AG04449 (cell line): ENCODE data around the gene ACTL8.

ENCODE experiments used
- CTCF ChIA-PET: fragments of 350-600 bp; formaldehyde crosslinking; extraction: SDS; loops from one replicate; lab custom pipeline; 2021; ENCODE audit warnings: antibody characterized with exemption; lab: Yijun Ruan, JAX
- POLR2A ChIA-PET: fragments of 400-600, 350-600 bp; formaldehyde crosslinking; extraction: SDS; loops from one replicate; lab custom pipeline; 2020; ENCODE audit warnings: antibody characterized with exemption, inconsistent platforms; lab: Yijun Ruan, JAX
- DNase-seq: peaks from one replicate; pipeline ENCODE4 v3.0.0-alpha.2; 2010; ENCODE audit warnings: low read depth, low spot score
- H3K4me3 ChIP-seq: 2 replicates; pipeline ENCODE4 v1.5.1; 2011; ENCODE audit warnings: low read depth, mild to moderate bottlenecking, control low read depth, low read length
- TF ChIP-seq, protein P1 (sequence below): IDR thresholded peaks from one replicate; pipeline ENCODE4 v1.5.1; 2011; ENCODE audit warnings: mild to moderate bottlenecking, moderate library complexity, low read length, control low read depth, inconsistent platforms; ENCODE audit not compliant: insufficient read depth; ENCODE audit errors: missing control alignments

ACTL8 gene

DNA sequence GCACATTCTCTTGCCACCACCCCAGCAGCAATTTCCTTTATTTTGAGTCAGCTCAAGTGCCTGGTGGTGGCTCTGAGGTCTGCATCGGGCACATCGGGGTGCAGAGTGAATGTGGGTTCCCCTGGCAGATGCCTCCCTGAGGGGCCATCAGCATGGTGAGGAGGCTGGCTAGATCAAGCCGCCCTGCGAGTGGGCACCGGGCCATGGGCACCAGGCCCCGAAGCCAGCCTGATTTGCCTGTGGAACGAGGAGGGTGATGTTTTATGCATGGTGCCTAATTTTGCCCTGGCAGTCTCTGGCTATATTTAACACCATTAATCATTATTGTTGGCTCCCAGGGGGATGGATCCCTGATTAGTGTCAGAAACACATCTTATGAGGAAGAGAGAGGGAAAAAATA is 36.3 kb downstream of the ACTL8 start:
- no peak for DNase-seq
- TF ChIP-seq, protein P1, sequence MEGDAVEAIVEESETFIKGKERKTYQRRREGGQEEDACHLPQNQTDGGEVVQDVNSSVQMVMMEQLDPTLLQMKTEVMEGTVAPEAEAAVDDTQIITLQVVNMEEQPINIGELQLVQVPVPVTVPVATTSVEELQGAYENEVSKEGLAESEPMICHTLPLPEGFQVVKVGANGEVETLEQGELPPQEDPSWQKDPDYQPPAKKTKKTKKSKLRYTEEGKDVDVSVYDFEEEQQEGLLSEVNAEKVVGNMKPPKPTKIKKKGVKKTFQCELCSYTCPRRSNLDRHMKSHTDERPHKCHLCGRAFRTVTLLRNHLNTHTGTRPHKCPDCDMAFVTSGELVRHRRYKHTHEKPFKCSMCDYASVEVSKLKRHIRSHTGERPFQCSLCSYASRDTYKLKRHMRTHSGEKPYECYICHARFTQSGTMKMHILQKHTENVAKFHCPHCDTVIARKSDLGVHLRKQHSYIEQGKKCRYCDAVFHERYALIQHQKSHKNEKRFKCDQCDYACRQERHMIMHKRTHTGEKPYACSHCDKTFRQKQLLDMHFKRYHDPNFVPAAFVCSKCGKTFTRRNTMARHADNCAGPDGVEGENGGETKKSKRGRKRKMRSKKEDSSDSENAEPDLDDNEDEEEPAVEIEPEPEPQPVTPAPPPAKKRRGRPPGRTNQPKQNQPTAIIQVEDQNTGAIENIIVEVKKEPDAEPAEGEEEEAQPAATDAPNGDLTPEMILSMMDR, result no peak
- H3K4me3 ChIP-seq, result no peak overlapping the region
- ChIA-PET POLR2A (no interaction called here), CTCF (no interaction called here)

DNA sequence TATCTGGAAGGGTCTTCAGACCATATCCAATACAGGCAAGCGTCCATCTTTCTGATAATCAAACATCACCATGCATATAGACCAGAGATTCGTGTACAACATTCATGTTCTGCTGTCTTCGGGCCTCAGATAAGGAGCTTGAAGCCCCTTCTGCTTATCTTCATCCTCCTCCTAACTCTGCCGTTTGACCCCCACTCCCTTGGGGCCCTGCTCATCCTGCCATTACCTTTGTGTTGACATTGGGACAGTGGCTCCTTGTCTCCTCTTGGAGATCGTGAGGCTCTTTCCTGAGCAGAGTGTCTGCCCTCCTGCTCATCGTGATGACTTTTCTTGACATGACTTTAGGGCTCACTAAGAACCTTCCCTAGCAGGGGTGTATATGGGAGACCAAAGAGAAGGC is 37.3 kb downstream of the ACTL8 start:
- H3K4me3 ChIP-seq, result no peak overlapping the region
- POLR2A ChIA-PET, result no interaction called here

DNA sequence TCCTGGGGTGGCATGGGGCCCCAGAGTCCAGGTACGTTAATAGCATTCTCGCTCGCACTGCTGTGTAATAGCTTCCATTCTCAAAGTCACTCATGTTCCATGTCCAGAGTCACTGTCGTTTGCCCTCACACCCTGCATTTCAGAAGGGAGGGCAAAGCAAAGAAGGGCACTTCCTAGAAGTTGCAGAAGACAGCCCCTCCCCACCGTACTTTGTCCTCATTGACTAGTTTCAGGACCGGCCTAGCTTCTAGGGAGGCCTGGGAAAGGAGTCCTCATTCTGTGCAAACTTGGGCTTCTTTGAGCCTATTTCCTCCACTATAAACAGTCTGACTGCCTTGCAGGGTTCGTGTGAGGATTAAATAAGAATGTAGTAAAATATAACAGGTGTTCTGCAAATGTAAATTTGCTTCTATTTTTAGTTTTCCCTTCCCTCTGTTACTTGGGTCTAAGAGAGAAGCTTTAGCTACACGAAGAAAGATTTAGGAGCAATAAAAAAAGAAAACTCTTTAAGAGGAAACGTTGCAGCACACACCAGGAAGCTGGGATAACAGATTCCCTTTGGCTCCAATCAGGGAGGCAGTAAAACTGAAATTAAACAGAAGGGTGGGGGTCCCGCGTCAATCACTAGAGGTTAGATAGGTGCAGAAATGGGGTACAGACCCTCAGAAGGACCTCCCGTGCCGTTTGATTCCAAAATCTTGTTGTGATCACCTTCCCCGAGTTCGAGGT is 40.1 kb downstream of the ACTL8 start:
- ChIA-PET CTCF (interaction anchor here (1.1 to 1.6 kb wide), 2 partner anchors 21 to 142 kb away, joined by 4 read pairs; no protein-coding TSS in a partner anchor), POLR2A (interaction anchor here (0.6 kb wide), 1 partner anchor 10 kb away, joined by 4 read pairs; no protein-coding TSS in a partner anchor)
- no peak overlapping the region for H3K4me3 ChIP-seq
- no peak for DNase-seq
- TF ChIP-seq, protein P1, result no peak

More for the DNA sequence above, 37.3 kb downstream of the ACTL8 start:
- no peak for DNase-seq
- TF ChIP-seq, protein P1, result no peak
- CTCF ChIA-PET, result no interaction called here

DNA sequence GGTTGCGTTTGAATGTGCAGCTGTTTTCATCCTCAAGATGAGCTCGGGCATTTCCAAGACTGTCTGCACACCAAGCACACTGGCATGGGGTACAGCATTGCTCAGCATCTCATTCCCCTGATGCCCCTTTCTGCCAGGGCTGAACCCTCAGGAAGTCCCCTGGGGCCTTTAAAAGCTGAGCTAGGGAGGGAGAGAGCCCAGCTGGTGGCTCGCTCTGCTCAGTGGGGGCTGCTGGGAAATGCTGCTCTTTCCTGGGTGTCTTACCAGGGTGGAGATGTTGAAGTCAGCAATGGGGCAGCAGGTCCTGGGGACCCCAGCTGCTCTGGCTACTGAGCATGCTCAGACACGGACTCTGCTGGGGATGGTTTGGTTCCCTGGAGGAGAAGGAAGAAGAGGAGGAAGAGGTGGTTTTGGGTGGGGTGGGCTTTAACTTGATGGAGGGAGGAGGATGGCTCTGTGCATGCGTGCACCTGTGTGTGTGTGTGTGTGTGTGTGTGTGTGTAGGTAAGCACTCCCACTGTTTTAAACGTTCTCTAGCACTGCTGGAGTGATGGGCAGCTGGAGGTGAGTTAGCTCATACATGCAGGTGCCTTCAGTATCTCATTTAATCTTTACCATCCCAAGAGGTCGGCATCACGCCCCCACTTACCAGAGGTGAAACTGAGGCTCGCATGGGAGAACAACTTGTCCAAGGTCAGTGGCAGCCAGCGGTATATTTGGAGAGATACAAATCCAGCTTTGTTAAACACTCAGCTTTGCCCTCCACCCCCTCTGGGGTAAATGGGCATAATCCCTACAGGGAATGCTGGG is 40.9 kb downstream of the ACTL8 start:
- TF ChIP-seq, protein P1, result no peak
- POLR2A ChIA-PET, result no interaction called here
- CTCF ChIA-PET, result no interaction called here
- no peak for DNase-seq
- H3K4me3 ChIP-seq, result no peak overlapping the region

DNA sequence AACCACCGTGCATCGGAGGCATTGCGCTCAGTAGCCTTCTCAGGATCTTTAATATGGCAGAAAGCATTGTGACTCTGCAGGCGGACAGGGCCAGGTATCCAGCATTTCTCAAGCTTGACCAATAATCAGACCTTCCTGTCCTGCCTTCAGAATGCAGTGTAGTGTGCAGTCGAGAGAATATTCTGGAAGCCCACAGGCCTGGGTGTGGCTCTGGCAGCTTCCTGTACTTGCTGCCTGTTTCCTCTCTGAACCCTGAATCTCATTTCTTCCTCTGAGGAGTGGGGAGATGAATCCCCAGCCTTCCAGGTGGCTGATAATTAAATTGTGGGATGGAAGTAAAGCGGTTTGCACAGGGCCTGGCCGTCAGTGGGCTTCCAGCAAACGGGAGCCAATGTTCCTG is 42.3 kb downstream of the ACTL8 start:
- TF ChIP-seq, protein P1, result no peak
- CTCF ChIA-PET, result no interaction called here
- no peak overlapping the region for H3K4me3 ChIP-seq
- no peak for DNase-seq
- POLR2A ChIA-PET, result interaction anchor here (0.6 kb wide), 1 partner anchor 817 kb away, joined by 3 read pairs; the partner anchor contains the start of gene MFAP2

DNA sequence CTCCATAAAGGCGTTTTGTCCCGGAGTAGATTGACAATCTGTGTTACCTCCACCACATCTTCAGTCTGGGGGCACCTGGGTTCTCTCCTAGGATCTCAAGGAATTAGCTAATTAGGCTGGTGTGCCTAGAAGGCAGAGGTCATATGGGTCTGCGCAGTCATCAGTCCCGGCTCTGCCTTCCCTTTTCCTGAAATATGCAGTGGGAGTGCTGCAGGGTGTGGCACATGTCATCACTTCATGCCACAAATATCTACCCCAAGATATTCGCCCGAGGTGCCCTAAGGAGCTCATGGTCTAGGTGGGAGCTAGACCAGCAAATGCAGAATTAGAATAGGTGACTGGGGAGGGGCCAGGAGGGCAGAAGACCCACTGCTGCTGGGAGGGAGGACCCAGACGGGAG is 42.9 kb downstream of the ACTL8 start:
- POLR2A ChIA-PET, result no interaction called here
- CTCF ChIA-PET, result no interaction called here
- TF ChIP-seq, protein P1, result no peak
- no peak overlapping the region for H3K4me3 ChIP-seq
- DNase-seq, result no peak
